Measurements from ENCODE around the gene BCAR1.
"Not testable (repeated sequence)": the region's sequence is repeated elsewhere in the genome, so short reads cannot be mapped to it uniquely, and the experiment has no call there.

BCAR1 gene

GRCh38 chr16:75222271-75222783 is 29.1 kb downstream of the BCAR1 start:
- no peak for DNase-seq

DNA sequence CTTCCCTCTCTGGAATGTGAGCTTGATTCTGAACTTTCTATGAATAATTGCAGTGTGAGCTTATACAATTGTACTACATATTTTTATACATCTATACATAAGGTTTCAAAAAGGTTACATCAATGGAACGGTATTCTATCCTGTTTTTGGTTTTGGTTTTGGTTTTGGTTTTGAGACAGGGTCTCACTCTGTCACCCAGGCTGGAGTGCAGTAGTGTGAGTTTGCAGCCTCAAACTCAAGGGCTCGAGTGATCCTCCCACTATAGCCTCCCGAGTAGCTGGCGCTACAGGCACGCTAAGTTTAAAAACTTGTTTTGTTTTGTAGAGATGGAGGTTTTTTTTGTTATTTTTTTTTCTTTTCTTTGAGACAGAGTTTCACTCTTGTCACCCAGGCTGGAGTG is 31.6 kb downstream of the BCAR1 start:
- peak; percentile 5 for DNase-seq

DNA sequence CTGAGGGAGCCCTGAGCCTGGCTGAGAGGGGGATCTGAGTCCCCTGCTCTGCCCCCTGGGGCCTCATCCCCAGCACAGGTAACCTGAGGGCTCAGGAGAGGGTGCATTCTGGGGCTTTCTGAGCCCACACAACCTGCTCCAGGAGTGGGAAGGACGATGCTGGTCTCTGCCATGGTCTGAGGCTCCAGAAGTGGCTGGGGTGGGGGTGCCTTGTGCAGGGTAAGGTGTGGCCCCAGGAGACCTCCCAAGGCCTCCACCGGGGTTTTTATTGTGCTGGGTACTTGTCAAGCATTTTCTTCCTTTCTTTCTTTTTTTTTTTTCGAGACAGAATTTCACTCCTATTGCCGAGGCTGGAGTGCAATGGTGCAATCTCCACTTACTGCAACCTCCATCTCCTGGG is 32.3 kb downstream of the BCAR1 start:
- DNase-seq: no peak

GRCh38 chr16:75218256-75219076 is 33.0 kb downstream of the BCAR1 start, which contains the start of gene CTRB1:
Gene CTRB1, plus strand, starts transcription at chr16:75218988. Its CDS starts 20 bp downstream, at chr16:75219008.
- no peak for DNase-seq

DNA sequence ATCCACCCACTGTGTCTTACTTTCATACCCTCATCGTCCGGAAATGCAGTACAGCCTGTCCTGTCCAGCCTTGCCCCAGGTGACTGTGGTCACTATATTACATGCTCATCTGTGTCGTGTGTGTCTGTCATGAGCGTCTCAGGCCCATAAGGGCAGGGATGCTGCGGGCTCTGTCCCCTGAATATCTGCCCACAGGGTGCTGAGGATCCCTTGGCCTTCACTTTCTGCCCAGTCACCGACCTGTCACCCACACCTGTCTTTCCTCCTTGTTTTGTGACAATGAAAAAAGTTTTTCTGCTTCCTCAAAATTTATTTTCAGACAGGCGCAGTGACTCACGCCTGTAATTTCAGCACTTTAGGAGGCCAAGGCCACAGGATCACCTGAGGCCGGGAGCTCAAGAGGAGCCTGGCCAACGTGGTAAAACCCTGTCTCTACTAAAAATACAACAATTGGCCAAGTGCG is 34.0 kb downstream of the BCAR1 start:
- no peak for DNase-seq

DNA sequence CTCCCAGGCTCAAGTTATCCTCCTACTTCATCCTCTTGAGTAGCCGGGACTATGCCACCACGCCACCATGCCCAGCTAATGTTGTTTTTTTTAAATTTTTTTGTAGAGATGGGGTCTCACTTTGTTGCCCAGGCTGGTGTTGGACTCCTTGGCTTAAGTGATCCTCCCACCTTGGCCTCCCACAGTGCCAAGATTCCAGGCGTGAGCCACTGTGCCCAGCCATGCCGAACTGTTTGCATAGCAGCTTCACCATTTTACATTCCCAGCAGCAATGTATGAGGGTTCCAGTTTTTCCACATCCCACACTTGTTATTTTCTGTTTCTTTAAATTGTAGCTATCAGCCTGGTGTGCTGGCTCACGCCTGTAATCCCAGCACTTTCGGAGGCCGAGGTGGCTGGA is 34.8 kb downstream of the BCAR1 start:
- DNase-seq: no peak

DNA sequence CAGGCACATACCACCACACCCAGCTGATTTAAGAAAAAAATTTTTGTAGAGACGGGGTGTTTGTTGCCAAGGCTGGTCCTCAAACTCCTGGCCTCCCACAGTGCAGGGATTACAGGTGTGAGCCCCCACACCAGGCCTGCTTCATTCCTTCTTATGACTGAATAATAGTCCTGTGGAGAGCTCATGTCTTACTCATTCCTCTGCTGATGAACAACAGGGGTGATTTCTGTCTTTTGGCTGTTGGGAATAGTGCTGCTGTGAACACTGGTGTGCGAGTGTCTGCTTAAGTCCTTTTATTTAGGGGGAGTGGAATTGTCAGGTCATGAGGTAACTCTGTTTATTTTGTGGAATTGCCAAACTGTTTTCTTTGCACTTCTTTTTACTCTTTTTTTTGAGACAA is 35.3 kb downstream of the BCAR1 start:
- DNase-seq: no peak

DNA sequence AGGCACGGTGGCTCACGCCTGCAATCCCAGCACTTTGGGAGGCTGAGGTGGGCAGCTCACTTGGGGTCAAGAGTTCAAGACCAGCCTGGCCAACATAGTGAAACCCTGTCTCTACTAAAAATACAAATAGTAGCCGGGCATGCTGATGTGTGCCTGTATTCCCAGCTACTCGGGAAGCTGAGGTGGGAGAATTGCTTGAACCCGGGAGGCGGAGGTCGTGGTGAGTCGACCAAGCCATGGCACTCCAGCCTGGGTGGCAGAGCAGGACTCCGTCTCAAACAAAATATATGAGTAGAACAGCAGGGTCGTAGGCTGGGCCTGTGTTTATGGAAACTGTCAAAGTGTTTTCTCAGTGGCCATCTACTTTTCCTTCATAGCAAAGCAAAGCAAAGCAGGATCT is 40.1 kb downstream of the BCAR1 start:
- not testable (repeated sequence) for DNase-seq

- DNase-seq: no peak
Observed at GRCh38 chr16:75209944-75210343, 41.5 kb downstream of the BCAR1 start.

- not testable (repeated sequence) for DNase-seq
Observed at GRCh38 chr16:75209514-75209913, 41.9 kb downstream of the BCAR1 start.

DNA sequence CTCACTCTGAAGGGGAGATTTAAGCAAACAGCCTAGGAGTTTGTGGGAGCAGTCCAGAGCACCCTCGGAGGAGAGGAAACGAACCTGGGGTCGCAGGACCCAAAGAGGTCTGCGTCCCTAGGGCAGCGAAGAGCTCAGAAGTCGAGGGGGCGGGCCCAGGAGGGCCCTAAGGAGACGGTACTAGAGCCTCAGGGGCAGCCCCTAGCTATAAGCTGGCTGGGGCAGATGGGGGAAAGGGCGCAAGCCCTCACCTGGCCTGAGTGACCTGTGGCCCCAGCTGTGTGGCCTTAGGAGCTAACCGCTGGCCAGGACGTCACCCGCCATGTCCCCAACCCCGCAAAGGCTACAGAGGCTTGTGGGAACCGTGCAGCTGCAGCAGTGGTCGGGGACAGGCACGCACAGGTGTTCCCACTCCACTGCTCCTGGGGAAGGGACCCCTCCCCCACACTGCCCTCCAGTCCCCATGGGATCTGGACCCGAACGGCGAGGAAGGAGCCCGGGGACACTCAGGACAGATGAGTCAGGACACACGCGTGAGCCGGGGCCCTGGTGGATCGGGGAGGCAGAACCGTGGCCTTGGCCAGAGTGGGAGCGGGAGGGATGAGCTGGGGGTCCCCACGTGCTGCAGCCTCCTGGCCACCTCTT is 42.4 kb downstream of the BCAR1 start:
- no peak for DNase-seq

DNA sequence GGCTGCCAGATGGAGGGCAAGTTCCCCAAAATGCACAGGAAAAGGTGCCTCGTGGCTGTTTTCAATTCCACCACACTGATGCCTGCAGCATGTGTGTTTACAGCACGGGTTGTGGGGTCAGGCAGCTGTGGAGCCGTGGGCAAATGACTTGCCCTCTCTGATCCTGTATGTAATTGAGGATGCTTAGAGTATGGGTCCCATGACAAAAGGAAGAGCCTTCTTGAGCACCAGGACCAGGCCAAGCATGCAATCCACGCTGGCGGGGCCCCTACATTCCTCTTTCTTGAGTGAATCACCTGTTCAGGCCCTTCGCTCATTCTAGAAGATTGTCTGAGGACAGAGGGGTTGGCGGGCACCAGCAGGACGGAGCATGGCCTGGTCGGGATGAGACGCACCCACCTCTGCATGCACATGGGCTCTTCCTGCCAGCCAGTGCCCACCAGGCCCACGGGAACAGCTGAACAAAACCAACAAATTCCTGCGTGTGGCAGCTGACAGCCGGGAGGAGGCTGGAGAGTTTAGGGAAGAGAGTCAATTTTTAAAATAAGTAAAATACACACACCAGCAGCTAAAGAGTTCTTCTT is 43.1 kb downstream of the BCAR1 start:
- no peak for DNase-seq

DNA sequence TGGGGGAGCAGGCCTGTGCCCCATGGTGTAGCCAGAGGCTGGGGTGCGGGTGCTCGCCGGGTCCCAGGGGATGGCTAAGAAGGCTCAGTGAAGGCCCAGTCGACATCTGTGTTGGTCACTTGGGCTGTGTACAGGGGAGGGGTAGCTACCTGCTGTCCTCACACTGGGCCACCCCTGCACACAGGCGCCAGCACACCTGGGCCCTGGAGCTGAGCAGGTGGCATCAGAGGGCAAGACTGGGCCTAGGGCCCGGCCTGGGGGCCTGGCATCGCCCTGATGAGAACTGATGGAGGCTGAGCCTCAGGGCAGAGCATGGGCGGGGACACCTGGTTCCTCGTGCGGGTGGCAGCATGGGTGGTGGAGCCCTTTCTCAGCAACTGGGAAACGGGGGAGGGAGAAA is 43.6 kb downstream of the BCAR1 start:
- DNase-seq: no peak

DNA sequence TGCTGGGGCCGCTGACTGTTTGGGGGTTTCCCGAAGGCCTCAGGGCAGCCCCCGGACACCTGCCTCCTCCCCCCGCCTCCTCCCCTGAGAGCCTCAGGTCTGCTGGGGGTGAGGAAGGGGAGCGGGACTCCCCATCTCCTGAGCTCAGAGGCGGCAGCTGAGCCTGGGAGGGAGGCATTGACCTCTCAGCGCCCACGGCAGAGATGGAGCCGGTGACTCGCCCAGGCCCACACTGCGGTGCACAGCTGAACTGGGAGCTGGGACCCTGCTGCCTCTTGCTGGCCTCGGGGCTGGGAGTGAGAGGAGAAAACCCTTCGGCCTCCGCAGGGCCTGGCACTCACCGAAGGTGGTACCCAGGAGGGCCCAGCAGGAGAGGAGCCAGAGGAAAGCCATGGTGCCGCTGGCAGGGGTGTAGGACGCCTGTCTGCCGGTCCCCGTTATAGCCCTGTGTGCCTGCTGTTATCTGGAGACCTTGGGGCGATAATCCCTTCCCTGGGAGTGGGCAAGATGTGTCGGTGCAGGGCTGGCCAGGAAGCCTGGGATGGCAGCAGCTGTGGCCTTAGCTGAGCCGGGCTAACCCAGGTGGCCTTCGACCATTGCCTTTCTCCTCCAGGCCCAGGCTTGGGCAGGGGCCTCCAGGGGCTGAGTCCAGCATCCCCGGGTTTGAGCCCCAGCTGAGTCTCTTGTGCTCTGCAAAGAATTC is 44.5 kb downstream of the BCAR1 start, which contains the start of gene CTRB2:
CTRB2 (minus strand) TSS at position 413 of the 703 bp plus-strand sequence; CDS start at position 393, 20 bp downstream.
- DNase-seq: no peak

DNA sequence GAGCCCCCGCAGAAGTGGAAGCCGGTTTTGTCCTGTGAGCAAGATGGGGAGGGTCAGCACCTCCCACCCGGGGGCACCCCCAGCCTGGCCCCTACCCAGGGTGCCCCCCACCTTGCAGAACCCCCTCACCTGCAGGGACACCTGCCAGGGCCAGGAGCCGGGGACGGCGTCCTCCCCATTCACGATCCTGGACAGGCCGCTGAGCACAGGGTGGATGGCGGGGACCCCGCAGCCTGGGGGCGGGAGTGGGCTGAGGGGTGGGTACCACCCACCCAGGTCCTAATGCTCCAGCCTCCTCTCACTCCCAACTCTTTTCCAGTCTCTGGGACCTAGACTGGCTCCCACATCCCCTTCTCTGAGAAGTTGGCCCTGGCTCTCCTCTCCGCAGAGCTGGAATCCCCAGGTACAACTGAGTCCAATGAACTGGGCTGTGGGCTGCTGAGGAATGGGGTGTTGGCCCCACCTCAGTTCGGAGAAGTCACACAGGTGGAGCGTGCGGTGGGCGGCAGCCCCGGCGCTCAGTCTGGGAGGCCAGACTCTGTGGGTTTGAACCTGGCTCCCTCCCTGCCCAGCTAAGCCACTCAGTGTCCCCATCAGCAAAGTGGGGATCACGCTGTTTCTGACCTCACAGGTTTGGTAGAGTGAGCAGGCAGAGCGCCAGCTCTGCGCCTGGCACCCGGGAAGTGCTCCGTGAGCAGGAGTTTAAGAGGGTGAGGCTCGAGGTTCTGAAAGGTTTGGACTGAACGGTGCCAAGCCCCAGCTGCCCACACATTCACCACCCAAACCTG is 45.3 kb downstream of the BCAR1 start:
- not testable (repeated sequence) for DNase-seq

DNA sequence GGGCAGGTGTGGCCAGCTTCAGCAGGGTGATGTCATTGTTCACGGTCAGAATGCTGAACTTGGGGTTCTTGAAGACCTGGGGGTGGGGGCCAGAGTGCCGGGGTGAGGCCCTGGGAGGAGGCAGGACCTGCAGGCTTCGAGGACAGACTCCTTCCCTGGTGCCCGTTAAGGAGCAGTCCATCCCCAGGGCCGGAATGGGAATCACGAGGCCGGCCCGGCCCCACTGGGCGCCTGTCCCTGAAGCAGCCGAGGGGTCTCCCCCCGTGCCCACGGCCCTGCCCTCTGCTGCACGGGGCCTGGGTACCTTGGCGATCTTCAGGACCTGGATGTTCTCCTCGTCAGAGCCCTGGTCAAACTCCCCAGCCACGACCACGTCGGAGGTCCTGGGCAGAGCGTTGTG is 46.0 kb downstream of the BCAR1 start:
- DNase-seq: not testable (repeated sequence)

DNA sequence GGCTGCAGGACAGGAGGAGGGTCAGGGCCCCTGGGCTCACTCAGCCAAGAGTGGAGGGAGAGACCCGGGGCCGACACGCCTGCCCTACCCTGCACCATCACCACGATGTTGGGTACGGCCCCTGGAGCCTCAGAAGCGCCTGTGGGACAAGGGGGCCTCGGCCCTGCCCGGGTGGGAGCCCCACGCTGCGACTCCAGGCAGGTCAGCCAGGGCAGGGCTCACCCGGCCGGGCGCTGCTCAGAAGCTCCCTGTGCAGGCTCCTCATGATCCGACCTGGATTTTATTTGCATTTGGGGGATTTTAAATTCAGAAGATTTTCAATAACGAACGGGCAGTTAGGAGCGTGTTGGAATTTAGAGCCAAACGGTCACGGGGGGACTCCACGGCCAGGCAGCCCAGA is 46.5 kb downstream of the BCAR1 start:
- DNase-seq: not testable (repeated sequence)

- DNase-seq: no peak
Observed at GRCh38 chr16:75204410-75204758, 47.0 kb downstream of the BCAR1 start.

DNA sequence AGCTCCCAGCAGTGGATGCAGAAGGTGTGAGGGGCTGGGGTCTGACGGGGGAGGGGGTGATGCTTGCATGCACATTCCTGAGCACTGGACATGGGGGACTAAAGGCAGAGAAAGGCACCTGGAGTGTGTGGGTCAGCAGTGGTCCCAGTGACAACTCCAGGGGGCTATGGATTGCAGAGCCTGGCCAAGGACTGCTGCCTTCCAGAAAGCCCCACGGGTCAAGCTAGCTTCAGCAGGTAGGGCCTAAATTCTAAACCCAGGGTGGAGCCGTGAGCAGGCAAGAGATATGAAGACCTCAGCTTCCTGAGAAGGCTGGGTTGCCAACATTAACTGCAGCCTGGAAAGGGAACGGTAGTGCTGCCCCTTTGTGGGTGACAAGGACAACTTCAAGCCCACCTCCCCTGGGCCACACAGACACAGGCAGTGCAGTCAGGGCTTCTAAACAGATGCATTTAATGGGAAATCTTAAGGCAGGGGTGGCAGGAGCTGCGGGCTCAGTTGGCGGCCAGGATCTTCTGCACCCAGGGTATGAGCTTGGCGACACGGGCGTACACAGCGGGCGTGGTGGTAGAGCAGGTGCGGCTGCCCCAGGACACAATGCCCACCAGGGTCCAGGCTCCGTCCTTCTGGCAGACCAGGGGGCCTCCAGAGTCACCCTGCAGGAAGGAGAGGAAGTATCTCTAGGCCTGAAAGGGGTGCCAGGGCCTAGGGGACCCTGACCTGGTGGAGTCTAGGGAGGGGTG is 47.6 kb downstream of the BCAR1 start:
- no peak for DNase-seq

DNA sequence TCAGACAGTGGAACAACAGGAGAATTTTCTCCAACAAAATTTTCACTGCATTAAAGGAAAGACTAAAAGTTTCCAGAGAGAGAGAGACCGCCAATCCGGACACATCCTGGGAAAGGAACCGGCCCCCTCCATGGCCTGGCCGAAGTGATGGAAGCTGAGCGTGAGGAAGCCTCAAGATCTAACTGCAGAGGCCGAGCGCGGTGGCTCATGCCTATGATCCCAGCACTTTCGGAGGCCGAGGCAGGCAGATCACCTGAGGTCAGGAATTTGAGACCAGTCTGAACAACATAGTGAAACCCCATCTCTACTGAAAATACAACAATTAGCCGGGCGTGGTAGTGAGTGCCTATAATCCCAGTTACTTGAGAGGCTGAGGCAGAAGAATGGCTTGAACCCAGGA is 48.3 kb downstream of the BCAR1 start:
- DNase-seq: no peak

- DNase-seq: no peak
Observed at GRCh38 chr16:75202069-75202590, 49.3 kb downstream of the BCAR1 start.
